Lung (tissue), 12 donors: ENCODE measurements around the gene PAQR6. TPM values are rescaled to one million over a fixed set of nuclear protein-coding genes. Genes with fewer than 3 reads are reported as not detected.

Source experiments
- ATAC-seq: fragments of 200-7000 bp; cut with Tn5 transposase; one replicate; pipeline ENCODE4 v1.9.1; 2020; ENCODE audit warnings: moderate number of reproducible peaks; ENCODE audit not compliant: insufficient read depth, low FRiP score
- DNase-seq, 3 donors: peaks; one replicate each; pipeline ENCODE4 v3.0.0-alpha.2; 2013 to 2017
- H3K27ac ChIP-seq, 2 donors: one replicate each; pipeline ENCODE4 v1.5.1; 2013; ENCODE audit warnings: mild to moderate bottlenecking in 2 of 2, moderate library complexity in 2 of 2, control low read depth in 1 of 2, inconsistent platforms in 1 of 2, low read depth in 1 of 2, low read length in 1 of 2
- H3K27me3 ChIP-seq, 3 donors: one replicate each; pipeline ENCODE4 v1.5.1; 2013; ENCODE audit warnings: low read length in 2 of 3; ENCODE audit not compliant: control insufficient read depth in 3 of 3, insufficient read depth in 3 of 3
- H3K36me3 ChIP-seq, 4 donors: one replicate each; pipeline ENCODE4 v1.5.1; 2013; ENCODE audit warnings: low read length in 4 of 4, mild to moderate bottlenecking in 1 of 4, moderate library complexity in 1 of 4; ENCODE audit not compliant: control insufficient read depth in 4 of 4, insufficient read depth in 4 of 4
- H3K4me1 ChIP-seq, 5 donors: one replicate each; pipeline ENCODE4 v1.5.1; 2013; ENCODE audit warnings: low read length in 5 of 5, mild to moderate bottlenecking in 2 of 5, moderate library complexity in 1 of 5; ENCODE audit not compliant: control insufficient read depth in 5 of 5, insufficient read depth in 5 of 5
- H3K4me3 ChIP-seq: one replicate; pipeline ENCODE4 v1.5.1; 2013; ENCODE audit warnings: mild to moderate bottlenecking, control low read depth, moderate library complexity
- H3K9ac ChIP-seq, 2 donors: one replicate each; pipeline ENCODE4 v1.5.1; 2013; ENCODE audit warnings: low read length in 2 of 2, control low read depth in 1 of 2; ENCODE audit not compliant: insufficient read depth in 1 of 2
- H3K9me3 ChIP-seq, 4 donors: one replicate each; pipeline ENCODE4 v1.5.1; 2013; ENCODE audit warnings: low read length in 3 of 4, mild to moderate bottlenecking in 1 of 4, moderate library complexity in 1 of 4; ENCODE audit not compliant: control insufficient read depth in 4 of 4, insufficient read depth in 3 of 4
- WGBS, 2 donors: extraction: QIAGEN DNeasy Blood & Tissue Kit; methylation state at CpG; one replicate each; pipeline ENCODE4 v1.1.7; 2013; 5-methylcytosine and 5-hydroxymethylcytosine counted together
- polyA plus RNA-seq, 2 donors: library from polyadenylated mRNA; stranded (reverse); fragments of 200-250 nt; gene quantifications; one replicate each; pipeline ENCODE4 v1.2.1, GENCODE V29; 2013
- total RNA-seq, 2 donors: library from RNA; depleted of rRNA in 1 of 2; stranded (reverse); fragments of >200 nt in 1 of 2; gene quantifications; one replicate each; pipeline ENCODE4 v1.2.1, GENCODE V29; 2014 to 2021
- TF ChIP-seq, protein P1 (sequence below): IDR thresholded peaks from 2 replicates; pipeline ENCODE4 v1.5.1; 2012; ENCODE audit warnings: mild to moderate bottlenecking; ENCODE audit errors: control extremely low read depth, extremely low read depth
- donor health status: control.
- donor health status: control.
- donor health status: Bipolar disorder and iron deficiency.
- donor health status: healthy.
- donor health status: DM: yes; HTN: yes; CAD: no.

Gene PAQR6
- total and polyA plus RNA-seq, 4 donors = 1.3 to 3.0 (median 2.1) TPM

DNA sequence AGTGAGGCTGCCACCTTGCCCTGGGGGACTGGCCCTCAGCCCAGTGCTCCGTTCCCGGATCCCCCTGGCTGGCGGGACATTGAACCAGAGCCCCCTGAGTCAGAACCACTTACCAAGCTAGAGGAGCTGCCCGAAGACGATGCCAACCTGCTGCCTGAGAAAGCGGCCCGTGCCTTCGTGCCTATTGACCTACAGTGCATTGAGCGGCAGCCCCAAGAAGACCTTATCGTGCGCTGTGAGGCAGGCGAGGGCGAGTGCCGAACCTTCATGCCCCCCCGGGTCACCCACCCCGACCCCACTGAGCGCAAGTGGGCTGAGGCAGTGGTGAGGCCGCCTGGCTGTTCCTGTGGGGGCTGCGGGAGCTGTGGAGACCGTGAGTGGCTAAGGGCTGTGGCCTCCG is 37.6 kb upstream of the PAQR6 start:
- H3K36me3 ChIP-seq = peaks cover 0 to 18% (median 5%) of the 10 kb centered on the region in 4 donors
- H3K27ac ChIP-seq = no peak overlapping the region
- no peak for ATAC-seq
- H3K4me1 ChIP-seq = peaks cover 0 to 22% (median 6%) of the 10 kb centered on the region in 5 donors
- no peaks in the 10 kb centered on the region for H3K9me3 ChIP-seq
- 93 to 98% methylated on average over 21 of the region's 21 CpGs for WGBS, 2 donors
- H3K9ac ChIP-seq = no peak overlapping the region
- no peak overlapping the region for H3K4me3 ChIP-seq
- no peak for DNase-seq
- TF ChIP-seq, protein P1, sequence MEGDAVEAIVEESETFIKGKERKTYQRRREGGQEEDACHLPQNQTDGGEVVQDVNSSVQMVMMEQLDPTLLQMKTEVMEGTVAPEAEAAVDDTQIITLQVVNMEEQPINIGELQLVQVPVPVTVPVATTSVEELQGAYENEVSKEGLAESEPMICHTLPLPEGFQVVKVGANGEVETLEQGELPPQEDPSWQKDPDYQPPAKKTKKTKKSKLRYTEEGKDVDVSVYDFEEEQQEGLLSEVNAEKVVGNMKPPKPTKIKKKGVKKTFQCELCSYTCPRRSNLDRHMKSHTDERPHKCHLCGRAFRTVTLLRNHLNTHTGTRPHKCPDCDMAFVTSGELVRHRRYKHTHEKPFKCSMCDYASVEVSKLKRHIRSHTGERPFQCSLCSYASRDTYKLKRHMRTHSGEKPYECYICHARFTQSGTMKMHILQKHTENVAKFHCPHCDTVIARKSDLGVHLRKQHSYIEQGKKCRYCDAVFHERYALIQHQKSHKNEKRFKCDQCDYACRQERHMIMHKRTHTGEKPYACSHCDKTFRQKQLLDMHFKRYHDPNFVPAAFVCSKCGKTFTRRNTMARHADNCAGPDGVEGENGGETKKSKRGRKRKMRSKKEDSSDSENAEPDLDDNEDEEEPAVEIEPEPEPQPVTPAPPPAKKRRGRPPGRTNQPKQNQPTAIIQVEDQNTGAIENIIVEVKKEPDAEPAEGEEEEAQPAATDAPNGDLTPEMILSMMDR = no peak
- no peaks in the 10 kb centered on the region for H3K27me3 ChIP-seq

DNA sequence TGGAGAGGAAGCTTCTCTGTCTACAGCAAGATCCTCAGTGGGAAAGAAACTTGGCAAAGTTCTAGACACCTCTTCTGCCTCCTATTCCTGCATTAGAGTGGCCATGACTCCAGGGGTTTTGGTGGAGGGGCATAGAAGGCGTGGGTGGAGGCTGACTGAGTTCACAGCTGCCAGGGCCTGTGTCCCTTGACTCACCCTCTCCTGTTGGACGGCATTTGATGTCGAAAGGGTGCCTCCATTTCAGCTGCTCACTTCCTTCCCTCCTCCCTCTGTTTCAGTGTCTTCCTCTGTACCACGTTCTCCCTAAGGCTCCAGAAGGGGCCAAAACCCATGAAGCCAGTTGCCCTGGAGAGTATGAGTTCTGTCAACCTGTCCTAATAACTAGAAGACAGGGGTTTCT is 36.9 kb upstream of the PAQR6 start:
- DNase-seq (no peak), ATAC-seq (no peak)
- Histone ChIP-seq H3K27me3 (no peaks in the 10 kb centered on the region), H3K9ac (peak overlapping the region in 1 of 2 donors; percentile 4), H3K27ac (no peak overlapping the region), H3K9me3 (no peaks in the 10 kb centered on the region), H3K36me3 (peaks cover 0 to 18% (median 5%) of the 10 kb centered on the region in 4 donors), H3K4me3 (no peak overlapping the region), H3K4me1 (peaks cover 0 to 22% (median 6%) of the 10 kb centered on the region in 5 donors)
- TF ChIP-seq, protein P1 = no peak
- WGBS, 2 donors = 21 to 58% methylated on average over 4 of the region's 4 CpGs

DNA sequence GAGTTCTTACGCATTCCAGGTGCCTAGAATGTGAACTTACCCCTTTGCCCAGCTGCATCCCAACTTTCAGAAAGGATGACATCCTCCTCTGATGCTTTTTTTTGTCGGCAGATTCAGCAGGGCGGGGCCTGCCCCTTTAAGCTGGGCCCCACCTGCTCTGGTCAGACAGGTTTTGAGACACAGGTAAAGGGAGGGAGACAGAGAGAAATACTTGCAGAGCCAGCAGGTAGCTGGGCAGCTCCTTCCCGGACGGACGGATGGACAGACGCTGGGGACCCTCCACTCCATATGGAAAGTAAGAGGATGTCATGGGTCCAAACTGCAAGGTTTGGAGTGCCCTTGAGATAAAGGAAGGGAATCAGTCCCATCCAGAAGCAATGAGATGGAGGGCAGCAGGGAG is 36.3 kb upstream of the PAQR6 start, which contains the start of gene TMEM79:
Gene TMEM79, plus strand, starts transcription at position 214 of the 400 bp plus-strand sequence. CDS start 902 bp downstream, outside the sequence.
- ATAC-seq (no peak), DNase-seq (peak in 1 of 3 donors; percentile 17)
- Histone ChIP-seq H3K4me3 (peak within 1 kb of the TSS; percentile 55), H3K27ac (peak within 1 kb of the TSS; percentile 81 to 97), H3K4me1 (peaks cover 0 to 22% (median 6%) of the 10 kb centered on the region in 5 donors), H3K27me3 (no peaks in the 10 kb centered on the region), H3K36me3 (peaks cover 0 to 18% (median 5%) of the 10 kb centered on the region in 4 donors), H3K9ac (peak within 1 kb of the TSS; percentile 42 to 93), H3K9me3 (no peaks in the 10 kb centered on the region)
- TF ChIP-seq, protein P1 = no peak
- WGBS, 2 donors = 75 to 86% methylated on average over 7 of the region's 7 CpGs

DNA sequence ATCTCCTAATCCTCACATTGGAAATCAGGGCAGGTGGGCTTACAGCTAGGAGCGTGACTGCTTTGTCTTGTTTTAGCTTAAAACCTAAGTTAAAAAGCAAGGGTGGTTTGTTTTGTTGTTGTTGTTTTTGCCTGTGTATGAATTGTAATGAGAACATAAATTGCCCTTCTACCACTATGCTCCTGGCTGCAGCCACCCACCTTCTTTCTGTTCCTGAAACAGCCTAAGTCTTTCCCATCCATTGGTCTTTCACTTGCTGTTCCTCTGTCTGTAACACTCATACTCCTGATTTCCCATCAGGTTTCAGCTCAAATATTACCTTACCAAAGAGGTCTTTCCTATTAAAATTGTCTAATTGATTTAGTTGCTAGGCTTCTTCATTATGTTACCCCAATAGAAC is 35.7 kb upstream of the PAQR6 start:
- H3K4me3 ChIP-seq = peak overlapping the region; percentile 55
- peaks cover 0 to 22% (median 6%) of the 10 kb centered on the region in 5 donors for H3K4me1 ChIP-seq
- peaks cover 0 to 15% (median 7%) of the 10 kb centered on the region in 4 donors for H3K36me3 ChIP-seq
- H3K9ac ChIP-seq = peak overlapping the region; percentile 42 to 93
- no peak for ATAC-seq
- H3K27ac ChIP-seq = no peak overlapping the region
- DNase-seq = no peak
- TF ChIP-seq, protein P1 = no peak
- H3K9me3 ChIP-seq = no peaks in the 10 kb centered on the region
- H3K27me3 ChIP-seq = no peaks in the 10 kb centered on the region
- WGBS, 2 donors = 92 to 95% methylated on average over 1 of the region's 1 CpG
